Non-pigmented ciliary epithelial cell (primary cell): ENCODE measurements around the gene ANKRD30B.
"Not testable (repeated sequence)": the region's sequence is repeated elsewhere in the genome, so short reads cannot be mapped to it uniquely, and the experiment has no call there.

Experiments
- DNase-seq: peaks from one replicate; pipeline ENCODE4 v3.0.0-alpha.2; 2010; ENCODE audit warnings: low read depth

The ANKRD30B gene

GRCh38 chr18:14851533-14851932 is 103.6 kb downstream of the ANKRD30B start:
- DNase-seq, result not testable (repeated sequence)

DNA sequence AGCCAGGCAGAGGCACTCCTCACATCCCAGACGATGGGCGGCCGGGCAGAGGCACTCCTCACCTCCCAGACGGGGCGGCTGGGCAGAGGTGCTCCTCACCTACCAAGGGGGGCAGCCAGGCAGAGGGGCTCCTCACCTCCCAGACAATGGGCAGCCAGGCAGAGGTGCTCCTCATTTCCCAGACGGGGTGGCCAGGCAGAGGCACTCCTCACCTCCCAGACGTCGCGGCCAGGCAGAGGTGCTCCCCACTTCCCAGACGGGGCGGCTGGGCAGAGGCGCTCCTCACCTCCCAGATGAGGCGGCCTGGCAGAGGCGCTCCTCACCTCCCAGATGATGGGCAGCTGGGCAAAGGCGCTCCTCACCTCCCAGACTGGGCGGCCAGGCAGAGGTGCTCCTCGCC is 107.7 kb downstream of the ANKRD30B start:
- not testable (repeated sequence) for DNase-seq

DNA sequence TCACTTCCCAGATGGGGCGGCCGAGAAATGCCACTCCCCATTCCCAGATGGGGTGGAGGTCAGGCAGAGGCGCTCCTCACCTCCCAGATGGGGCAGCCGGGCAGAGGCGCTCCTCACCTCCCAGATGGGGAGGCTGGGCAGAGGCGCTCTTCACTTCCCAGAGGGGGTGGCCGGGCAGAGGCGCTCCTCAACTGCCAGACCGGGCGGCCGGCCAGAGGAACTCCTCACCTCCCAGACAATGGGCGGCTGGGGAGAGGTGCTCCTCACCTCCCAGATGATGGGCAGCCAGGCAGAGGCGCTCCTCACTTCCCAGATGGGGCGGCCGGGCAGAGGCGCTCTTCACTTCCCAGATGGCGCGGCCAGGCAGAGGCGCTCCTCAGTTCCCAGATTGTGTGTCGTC is 108.3 kb downstream of the ANKRD30B start:
- DNase-seq, result not testable (repeated sequence)

GRCh38 chr18:14858514-14858913 is 110.5 kb downstream of the ANKRD30B start:
- not testable (repeated sequence) for DNase-seq

GRCh38 chr18:14859995-14860394 is 112.0 kb downstream of the ANKRD30B start:
- DNase-seq, result not testable (repeated sequence)

DNA sequence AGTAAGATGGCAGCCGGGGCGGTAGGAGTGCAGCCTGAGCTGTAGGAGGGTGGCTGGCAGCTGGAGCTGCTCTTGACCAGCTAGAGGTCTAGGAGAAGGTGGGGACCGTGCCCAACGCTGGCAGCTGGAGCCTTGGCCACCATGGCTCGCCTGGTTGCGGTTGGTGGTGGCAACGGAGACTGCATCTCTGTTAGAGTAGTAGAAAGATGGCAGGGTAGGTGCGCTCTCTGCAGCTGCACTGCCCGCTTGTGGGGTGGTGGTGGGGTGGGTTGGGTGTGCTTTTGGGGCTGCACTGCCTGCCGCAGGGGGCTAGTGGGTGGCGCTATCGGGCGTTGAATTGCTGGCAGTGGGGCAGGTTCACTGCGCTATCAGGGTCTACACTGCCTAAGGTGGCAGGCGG is 118.5 kb downstream of the ANKRD30B start:
- not testable (repeated sequence) for DNase-seq

DNA sequence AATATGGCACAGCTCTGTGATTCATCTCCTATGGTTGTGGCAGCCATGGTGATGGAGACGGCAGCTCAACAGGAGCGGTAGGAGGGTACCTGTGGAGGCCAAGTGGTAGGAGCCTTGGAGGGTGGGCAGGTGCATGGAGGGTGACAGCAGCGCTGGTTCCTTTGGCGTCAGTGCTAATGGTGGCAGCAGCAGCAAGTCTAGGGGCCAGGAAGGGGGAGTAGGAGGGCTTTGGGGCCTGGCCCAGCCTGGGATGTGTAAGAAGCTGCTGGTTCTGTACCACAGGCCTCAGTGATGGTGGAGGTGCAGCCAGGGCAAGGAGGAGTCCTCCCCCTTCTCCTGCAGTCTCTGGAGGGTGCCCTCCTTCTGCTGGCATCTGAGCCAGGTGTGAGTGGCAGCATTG is 120.0 kb downstream of the ANKRD30B start:
- DNase-seq, result not testable (repeated sequence)

DNA sequence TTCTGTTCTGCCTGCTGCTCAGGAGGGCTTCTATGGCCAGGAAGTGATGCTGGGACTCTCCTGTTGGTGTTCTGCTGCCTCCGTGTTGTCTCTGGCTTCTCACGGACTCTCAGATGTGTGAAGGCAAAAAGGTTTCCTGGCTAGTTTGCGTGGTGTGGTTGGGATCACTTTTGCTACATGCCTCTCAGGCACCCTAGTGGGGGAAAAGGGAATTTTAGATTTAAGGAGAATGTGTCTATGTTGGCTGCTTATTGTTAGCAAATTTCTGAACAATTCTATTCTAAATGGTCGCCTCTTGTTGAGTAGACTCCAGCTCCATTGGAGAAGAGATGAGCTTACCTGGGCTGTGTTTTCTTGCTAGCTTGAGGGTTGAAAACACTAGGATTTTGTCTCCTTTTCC is 120.9 kb downstream of the ANKRD30B start:
- DNase-seq, result not testable (repeated sequence)

DNA sequence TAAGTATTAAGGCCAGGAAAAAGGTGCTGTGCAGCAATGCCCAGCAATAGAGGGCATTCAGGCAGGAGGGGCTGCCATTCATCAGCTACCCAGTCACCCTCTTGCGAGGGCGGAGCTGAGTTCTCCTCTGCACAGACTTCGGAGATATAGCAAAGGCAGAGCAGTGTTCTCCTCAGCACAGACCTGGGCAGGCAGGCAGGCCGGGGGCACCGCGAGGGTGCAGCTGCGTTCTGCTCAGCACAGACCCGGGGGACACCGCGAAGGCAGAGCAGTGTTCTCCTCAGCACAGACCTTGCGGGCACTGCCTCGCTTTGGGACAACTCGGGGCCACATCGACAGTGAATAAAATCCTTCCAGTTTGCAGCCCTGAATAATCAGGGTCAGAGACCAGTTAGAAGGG is 130.9 kb downstream of the ANKRD30B start:
- DNase-seq, result not testable (repeated sequence)

DNA sequence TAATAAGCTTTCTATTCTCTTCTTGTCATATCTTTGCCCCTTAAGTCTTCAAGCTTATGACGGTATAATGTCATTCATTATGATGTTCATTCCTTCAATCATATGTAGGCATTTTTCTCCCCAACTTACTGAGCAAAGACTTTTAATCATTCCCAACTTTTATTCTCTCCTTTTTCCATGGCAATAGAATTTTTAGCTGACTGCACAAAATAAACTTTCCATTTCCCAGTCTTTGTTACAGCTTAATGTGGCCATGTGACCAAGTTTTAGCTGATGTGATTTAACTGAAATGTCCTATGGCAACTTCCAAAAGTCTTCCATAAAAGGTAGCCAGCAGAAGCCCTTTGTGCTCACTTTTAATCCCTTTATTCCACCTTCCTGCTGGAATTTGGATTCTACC is 152.5 kb downstream of the ANKRD30B start:
- DNase-seq, result no peak
